Measurements from ENCODE around the gene MAEL. TPM values are rescaled to one million over a fixed set of nuclear protein-coding genes. Genes with fewer than 3 reads are reported as not detected.

The MAEL gene
- total and polyA plus RNA-seq, 12 donors = 0.75 to 8.5 (median 3.5) TPM

DNA sequence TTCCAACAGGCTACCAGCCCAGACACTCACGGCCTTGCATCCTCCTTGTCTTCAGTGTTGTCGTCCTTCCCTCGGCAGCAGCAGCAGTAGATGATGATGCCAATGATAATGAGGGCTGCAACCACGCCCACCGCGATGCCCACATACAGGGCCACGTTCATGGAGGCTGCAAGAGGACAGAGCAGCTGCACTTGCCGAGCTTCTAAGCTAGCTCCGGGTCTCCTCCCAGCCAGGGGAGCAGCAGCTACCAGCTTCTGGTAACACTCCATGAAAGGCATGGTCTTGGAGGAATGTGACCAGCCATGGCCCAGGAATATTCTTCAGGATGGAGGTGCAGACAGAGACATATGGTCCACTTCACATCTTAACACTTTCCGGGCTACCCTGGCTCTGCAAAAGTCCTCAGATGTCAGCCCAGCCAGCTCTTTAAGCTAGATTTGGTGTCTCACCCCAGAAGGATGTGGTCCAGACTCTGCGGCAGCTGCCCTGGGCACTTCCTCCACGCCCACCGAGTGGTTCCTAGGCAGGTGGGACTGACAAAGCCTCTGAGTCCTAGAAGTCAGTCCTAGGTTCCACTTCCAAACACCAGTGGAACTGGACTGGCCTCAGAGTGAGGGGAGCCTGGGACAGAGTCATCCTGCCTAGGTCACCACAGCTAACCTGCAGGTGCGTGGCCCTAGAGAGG lies 66.0 kb downstream of the MAEL start:
- intact Hi-C loops (cut with DNase I) = loop anchor here in 6 of 10 donors (5.0 to 10.0 kb wide), 5 partner anchors 78 to 173 kb away; partner anchors contain the start of gene ILDR2 (in 3 of the 6)
- WGBS, 2 donors = 76 to 80% methylated on average over 14 of the region's 14 CpGs
- Histone ChIP-seq H3K4me1 (peaks cover 0 to 8% (median 5%) of the 10 kb centered on the region in 9 donors), H3K9me3 (no peaks in the 10 kb centered on the region), H3K4me3 (no peak overlapping the region), H3K36me3 (no peaks in the 10 kb centered on the region), H3K27ac (no peak overlapping the region), H3K27me3 (peaks cover 0 to 9% (median 0%) of the 10 kb centered on the region in 7 donors)
- TF ChIP-seq CTCF (IDR thresholded peaks at IDR 0.05) = no peak
- ATAC-seq = no peak
- no peak for DNase-seq

DNA sequence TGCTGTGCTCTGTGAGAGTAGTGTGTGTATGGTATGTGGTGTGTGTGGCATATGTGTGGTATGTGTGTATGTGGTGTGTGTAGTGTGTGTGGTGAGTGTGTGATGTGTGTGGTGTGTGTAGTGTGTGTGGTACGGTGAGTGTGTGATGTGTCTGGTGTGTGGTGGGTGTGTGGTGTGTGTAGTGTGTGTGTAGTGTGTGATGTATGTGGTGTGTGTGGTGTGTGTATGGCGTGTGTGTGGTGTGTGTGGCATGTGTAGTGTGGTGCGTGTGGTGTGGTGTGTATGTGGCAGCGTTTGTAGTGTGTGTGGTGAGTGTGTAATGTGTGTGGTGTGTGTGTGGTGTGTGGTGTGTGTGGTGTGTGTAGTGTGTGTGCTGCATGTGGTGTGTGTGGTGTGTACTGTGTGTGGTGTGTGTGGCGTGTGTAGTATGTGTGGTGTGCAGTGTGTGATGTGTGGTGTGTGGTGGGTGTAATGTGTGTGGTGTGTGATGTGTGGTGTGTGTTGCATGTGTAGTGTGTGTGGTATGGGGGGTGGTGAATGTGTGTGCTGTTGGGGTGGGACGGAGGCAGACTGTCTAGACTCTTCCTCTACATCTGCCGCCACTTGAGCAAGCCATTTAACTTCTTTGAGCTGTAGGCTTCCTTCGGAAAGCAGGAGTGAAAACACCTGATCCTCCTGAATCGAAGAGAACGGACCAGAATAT lies 67.6 kb downstream of the MAEL start:
- 63 to 72% methylated on average over 10 of the region's 10 CpGs for WGBS, 2 donors
- no peak overlapping the region for H3K4me3 ChIP-seq
- ATAC-seq (no peak), DNase-seq (no peak)
- no peak overlapping the region for H3K27ac ChIP-seq
- H3K4me1 ChIP-seq = peaks cover 0 to 8% (median 5%) of the 10 kb centered on the region in 9 donors
- H3K36me3 ChIP-seq = no peaks in the 10 kb centered on the region
- TF ChIP-seq CTCF (IDR thresholded peaks at IDR 0.05) = no peak
- no peaks in the 10 kb centered on the region for H3K9me3 ChIP-seq
- peaks cover 0 to 16% (median 0%) of the 10 kb centered on the region in 7 donors for H3K27me3 ChIP-seq
- intact Hi-C loops (cut with DNase I) = loop anchor here in 9 of 10 donors (1.0 to 10.0 kb wide), 9 partner anchors 79 to 174 kb away; partner anchors contain the start of gene ILDR2 (in 3 of the 9)

- Histone ChIP-seq H3K27me3 (peaks cover 0 to 12% (median 0%) of the 10 kb centered on the region in 7 donors), H3K9me3 (no peaks in the 10 kb centered on the region), H3K27ac (no peak overlapping the region), H3K4me3 (no peak overlapping the region), H3K4me1 (peaks cover 0 to 8% (median 5%) of the 10 kb centered on the region in 9 donors), H3K36me3 (no peaks in the 10 kb centered on the region)
- no peak for DNase-seq
- intact Hi-C loops (cut with DNase I) = loop anchor here in 9 of 10 donors (1.0 to 10.0 kb wide), 9 partner anchors 80 to 175 kb away; partner anchors contain the start of gene ILDR2 (in 3 of the 9)
- peak in 7 of 8 donors; percentile 63 to 79 (median 73) for ATAC-seq
- peak in 8 of 9 donors; percentile 16 to 66 (median 54) for TF ChIP-seq CTCF (IDR thresholded peaks at IDR 0.05)
- WGBS, 2 donors = 34 to 35% methylated on average over 6 of the region's 6 CpGs
These were observed 68.2 kb downstream of the MAEL start for GRCh38 chr1:167057241-167057688.

Data from heart right ventricle (tissue), 16 donors.